Right renal pelvis (tissue), 4 donors: ENCODE measurements around the gene MRPL12. TPM values are rescaled to one million over a fixed set of nuclear protein-coding genes. Genes with fewer than 3 reads are reported as not detected.

ENCODE experiments used
- DNase-seq, 4 donors: peaks; one replicate each; pipeline ENCODE4 v3.0.0-alpha.2; 2013; ENCODE audit warnings: low read depth in 4 of 4, low spot score in 3 of 4, missing footprints in 1 of 4
- polyA plus RNA-seq, 4 donors: library from polyadenylated mRNA; unstranded; fragments of 120-200 nt; gene quantifications; one replicate each; pipeline ENCODE4 v1.2.1, GENCODE V29; 2013; ENCODE audit not compliant: insufficient read length in 4 of 4

The MRPL12 gene
- polyA plus RNA-seq, 4 donors = 41.0 to 68.1 (median 43.5) TPM

DNA sequence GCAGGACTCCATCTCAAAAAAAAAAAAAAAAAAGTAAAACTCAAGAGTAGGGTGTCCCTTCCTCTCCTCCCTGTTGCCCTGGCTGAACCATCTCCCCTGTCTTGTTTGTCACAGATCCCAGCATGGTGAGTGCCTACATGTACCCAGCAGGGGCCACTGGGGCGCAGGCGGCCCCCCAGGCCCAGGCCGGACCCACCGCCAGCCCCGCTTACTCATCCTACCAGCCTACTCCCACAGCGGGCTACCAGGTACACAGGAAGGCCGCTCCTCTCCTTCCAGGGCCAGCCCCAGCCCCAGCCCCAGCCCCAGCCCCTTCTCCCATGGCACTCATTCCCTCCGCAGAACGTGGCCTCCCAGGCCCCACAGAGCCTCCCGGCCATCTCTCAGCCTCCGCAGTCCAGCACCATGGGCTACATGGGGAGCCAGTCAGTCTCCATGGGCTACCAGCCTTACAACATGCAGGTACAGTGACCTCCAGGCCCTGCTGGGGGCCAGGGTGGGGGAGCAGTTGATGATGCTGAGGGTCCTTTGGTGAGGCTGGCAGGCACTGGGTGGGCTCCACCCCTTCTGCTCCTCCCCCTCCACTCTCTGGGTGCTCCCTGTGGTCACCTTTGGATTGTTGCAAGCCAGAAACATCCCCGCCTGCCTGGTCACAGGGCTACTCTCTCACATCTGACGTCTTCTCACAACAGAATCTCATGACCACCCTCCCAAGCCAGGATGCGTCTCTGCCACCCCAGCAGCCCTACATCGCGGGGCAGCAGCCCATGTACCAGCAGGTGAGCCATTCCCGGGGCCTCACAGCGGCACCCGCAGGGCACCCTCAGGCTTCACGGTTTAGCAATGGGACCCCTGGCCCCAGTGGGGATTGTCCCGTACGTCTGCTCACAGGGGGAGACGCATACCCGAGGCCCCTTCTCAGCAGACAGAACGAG is 2.5 kb upstream of the MRPL12 start:
- no peak for DNase-seq

DNA sequence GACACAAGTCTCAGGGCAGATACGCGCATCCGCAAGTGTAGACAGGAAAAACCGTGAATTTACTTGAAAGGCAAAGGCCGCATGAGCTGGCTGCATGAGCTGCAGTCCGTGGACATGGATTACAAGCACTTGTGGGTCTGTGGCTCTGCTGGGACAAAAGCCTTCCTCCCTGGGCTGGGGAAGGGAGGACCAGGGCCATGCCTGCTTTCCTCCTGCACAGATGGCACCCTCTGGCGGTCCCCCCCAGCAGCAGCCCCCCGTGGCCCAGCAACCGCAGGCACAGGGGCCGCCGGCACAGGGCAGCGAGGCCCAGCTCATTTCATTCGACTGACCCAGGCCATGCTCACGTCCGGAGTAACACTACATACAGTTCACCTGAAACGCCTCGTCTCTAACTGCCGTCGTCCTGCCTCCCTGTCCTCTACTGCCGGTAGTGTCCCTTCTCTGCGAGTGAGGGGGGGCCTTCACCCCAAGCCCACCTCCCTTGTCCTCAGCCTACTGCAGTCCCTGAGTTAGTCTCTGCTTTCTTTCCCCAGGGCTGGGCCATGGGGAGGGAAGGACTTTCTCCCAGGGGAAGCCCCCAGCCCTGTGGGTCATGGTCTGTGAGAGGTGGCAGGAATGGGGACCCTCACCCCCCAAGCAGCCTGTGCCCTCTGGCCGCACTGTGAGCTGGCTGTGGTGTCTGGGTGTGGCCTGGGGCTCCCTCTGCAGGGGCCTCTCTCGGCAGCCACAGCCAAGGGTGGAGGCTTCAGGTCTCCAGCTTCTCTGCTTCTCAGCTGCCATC is 1.7 kb upstream of the MRPL12 start:
- DNase-seq = no peak

DNA sequence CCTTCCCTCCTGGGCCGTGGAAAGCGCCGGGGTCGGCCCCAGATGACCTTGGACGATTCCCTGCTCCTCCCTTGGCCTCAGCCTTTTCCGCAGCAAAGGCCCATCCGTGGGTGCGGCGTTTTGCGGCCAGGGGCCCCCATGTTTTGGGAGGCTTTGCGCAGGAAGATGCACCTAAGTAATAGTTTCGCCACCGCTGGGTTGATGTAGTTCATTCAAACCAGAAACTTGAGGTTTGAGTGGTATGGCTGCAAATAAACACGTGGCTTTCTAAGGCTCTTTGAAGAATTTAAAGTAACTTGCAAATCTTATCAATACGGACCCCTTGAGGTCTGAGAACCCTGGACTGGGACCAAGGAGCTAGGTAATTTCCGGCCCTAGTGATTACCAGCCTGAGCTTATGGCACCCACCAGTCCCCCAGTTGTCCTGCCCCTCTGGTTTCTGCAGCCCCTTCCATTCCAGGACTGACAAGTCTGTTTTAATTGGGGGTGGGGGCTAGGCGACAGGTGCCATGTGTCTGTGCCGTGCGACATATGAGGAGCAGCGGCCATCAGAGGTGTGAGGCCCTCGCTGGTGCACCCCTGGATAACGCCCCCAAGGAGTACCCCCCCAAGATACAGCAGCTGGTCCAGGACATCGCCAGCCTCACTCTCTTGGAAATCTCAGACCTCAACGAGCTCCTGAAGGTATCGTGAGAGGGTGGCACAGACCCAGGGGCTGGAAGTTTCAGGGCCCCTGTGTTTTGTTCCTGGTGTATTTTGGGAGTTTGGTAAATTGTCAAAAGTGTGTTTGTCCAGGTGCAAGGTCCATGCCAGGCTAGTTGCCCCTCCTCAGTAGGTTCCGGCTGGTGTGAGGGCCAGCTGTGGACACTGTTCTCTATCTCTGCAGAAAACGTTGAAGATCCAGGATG is 834 bp downstream of the MRPL12 start:
- DNase-seq = no peak

DNA sequence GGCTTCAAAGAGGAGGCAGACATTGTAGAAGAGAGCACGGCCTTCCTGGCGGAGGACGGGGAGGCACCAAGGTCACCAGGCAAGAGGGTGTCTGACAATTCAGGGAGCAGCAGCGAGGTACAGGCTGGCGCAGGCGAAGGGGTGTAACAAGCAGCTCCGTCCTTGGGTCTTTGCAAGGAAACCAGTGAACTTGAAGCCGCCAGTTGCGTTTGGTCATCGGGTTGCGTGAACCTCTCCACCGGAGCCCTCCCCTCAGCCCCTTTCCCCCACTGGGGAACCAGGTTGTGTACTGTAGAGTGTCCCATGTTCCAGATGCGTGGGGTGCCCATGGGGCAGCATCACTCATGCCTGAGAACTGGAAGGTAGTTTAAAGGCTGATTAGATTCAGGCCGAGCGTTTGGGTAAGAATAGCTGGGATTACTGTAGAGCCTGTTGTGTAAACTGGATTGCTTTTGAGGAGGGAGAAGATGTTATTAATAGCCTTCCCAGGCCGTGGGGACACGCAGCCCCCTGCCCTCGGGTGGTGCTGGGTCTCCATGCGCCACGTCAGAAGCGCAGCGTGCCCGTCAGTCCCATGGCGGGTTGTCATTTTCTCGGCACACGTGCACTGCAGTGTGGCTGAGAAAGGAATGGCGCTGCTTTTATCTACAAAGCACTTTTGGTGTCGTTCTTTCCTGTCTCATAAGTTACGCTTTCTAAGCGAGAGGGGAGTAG is 2.5 kb downstream of the MRPL12 start:
- DNase-seq = no peak

DNA sequence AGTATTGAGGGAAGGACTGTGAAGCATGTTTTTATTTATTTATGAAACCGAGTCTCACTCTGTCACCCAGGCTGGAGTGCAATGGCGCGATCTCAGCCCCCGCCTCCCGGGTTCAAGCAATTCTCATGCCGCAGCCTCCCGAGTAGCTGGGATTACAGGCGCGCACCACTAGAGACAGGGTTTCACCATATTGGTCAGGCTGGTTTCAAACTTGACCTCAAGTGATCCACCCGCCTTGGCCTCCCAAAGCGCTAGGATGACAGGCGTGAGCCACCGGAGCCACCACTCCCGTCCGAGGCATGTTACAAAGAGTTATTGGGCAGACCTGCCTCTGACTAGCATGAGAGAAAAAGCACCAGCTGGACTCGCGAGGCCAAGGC is 3.1 kb downstream of the MRPL12 start:
- no peak for DNase-seq

DNA sequence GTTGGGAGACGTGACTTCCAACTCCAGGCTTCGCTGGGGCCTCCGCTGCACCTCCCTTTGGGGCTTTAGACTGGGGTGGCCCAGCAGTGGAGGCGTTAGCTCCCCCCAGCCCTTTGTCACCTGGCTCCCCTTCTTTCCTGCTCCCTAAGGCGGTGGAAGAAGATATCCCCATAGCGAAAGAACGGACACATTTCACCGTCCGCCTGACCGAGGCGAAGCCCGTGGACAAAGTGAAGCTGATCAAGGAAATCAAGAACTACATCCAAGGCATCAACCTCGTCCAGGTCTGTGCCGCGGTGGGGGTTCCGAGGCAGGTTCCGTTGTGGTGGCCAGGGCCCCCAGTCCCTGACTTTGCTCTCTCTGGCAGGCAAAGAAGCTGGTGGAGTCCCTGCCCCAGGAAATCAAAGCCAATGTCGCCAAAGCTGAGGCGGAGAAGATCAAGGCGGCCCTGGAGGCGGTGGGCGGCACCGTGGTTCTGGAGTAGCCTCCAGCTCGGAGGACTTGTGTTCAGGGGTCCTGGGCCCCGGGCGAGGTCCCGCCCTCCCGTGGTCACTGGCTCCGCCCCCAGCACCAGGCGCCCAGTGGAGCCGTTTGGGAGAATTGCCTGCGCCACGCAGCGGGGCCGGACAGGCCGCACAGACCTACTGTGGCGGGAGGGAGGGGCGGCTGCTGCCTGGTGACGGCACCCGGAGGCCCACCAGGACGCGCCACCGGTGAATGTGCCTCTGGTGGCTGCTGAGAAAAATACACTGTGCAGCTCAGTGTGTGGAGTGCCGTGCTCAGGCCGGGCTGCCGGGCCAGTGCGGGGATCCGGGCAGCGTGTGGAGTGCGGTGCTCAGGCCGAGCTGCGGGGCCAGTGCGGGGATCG is 3.8 kb downstream of the MRPL12 start:
- DNase-seq = no peak

DNA sequence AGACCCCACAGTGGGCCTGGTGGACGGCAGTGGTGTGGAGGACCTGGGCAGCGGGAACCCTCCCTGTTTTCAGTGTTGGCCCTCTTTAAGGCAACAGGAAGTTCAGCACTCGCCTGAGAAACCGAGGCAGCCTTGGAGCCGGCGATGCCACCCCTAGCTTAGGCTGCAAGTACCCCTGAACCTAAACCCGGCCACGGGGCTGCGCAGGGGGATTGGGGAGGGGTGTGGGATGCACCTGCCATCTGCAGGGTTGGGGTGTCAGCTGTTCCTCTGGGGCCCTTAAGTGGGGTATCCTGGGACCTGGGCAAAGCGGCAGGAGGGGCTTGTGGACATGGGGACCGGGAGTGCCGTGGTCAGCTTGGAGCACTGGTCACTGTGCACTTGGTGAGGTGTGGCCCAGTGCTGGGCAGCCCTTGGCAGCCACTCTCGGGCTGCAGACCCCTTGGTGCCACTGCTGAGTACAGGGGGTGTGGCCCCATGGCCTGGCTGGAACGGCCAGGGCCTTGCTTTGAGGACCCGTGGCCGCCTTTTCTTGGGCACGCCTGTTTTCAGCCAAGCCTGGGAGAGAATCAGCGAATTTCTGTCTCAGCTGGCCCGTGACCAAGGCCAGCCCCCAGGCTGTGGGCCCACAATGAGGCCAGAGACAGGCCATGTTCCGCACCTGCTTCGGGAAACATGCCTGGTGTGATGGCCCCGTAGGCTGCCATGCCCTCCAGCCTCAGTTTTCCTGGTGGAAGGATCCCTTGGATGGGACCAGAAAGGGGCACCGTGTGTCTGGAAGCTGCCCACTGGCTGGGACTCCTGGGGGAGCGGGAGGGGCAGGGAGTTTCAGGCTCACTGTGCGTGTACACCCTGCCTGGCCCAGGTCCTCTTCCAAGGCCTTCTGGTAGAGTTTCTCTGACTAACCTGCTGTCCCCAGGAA is 4.8 kb downstream of the MRPL12 start:
- no peak for DNase-seq

DNA sequence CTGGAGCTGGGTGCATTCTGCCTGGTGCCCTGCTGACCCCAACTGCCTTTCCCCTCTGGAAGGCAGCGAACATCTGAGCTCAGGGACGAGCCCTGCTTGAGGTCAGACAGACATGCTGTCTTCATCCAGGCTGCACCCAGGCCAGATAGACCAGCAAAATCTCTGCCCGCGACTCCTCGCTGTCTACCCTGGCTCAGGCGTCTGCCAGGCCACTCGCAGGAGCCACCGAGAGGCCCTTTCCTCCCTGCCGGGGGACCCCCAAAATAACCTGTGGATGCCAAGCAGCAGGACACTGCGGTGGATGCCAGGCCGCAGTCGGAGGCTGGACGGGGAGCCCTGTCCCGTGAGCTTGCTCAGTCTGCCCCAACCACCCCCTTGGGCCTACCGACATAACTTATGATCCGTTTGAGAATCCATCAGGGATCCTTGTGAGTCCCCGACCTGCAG is 5.6 kb downstream of the MRPL12 start:
- no peak for DNase-seq

DNA sequence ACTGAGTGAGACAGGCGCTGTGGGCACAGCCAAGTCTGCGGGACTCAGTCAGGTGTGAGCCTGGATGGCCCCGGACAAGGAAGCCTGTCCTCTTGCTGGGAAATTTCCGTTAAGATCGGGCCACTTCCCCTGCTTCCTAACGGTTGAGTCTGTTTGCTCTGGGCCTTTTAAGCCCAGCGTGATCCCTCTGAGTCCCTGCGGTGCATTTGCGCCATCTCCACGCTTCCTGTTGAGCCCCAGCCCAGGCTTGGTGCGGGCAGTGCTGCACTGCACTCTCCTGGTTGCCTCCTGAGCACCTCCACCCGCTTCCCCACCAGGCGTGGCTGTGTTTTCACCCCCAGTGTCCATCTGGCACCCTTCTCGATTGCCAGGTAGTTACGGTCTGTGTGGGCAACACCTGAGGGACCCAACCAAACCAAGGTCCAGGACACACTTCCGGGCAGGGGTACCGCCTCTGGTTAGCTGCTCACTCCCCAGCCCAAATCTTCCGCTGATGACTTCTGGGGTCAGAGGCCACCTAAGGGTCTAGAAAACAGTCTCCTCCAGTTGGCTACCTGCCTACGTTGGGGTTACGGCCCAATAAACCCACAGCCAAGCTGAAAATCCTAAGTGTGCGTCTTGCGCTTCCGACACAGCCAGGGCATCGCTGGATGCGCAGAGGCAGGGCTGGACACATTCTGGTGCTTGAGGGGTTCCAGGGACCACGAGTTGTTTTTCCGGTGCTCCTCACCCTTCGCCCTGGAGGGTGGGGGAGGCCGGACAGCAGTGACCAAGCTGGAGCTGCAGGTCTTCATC is 7.5 kb downstream of the MRPL12 start:
- no peak for DNase-seq

DNA sequence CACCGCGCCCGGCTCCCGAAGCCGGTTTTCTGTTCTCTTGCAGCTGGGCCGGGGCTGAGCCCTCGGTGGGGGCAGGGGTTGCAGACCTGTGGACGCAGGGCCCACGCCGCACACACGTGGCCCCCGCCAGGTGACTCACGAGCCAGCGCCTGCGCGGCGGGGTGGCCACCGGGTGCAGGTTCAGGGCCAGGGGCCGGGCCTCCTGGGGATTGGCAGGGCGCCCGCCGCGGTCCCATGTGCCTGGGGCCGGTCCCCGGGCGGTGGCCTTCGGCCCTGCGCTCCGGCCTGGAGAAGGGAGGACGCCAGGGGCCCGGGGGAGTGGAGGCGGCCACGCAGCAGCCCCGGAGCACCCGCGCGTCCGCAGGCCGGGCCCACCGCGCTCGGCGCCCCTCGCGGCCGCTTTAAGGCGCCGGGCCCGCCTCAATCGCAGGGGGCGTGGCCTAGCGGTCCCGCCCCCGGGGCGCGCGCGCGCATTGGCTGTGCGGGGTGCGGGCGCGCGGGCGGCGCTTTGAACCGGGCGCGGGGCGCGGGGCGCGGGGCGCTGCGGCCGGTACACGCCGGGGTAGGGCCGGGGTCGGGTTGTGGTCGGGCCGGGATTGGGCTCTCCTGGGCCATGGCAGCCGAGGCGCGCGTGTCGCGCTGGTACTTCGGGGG is 8.8 kb downstream of the MRPL12 start, which contains the start of gene SLC25A10:
TSS of gene SLC25A10 (plus strand) at position 471 of the 654 bp plus-strand sequence. CDS start at position 614, 143 bp downstream.
- peak in 3 of 4 donors; percentile 64 to 68 (median 67) for DNase-seq

DNA sequence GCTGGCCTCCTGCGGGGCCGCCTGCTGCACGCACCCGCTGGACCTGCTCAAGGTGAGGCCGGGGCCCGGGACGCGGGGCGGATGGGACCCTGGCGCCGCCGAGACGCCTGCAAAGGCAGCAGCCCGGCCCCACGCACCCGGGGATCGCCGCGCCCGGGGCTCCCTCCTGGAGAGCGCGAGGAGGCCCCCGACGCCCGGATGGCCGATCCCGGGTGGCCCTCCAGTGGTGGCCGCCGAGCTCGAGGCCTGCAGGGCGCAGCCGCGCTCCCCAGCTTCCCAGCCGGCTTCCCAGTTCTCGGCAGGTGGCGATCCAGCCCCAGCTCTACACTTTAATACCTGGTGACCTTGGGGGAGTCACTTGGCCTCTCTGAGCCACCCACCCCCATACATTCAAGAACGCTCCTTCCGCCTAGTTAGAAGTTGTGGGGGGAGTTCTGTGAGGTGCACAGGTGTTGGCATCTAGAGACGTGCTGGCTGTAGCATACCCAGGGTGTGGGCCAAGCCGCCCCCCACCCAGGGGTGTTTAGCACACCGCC is 9.4 kb downstream of the MRPL12 start:
- no peak for DNase-seq

DNA sequence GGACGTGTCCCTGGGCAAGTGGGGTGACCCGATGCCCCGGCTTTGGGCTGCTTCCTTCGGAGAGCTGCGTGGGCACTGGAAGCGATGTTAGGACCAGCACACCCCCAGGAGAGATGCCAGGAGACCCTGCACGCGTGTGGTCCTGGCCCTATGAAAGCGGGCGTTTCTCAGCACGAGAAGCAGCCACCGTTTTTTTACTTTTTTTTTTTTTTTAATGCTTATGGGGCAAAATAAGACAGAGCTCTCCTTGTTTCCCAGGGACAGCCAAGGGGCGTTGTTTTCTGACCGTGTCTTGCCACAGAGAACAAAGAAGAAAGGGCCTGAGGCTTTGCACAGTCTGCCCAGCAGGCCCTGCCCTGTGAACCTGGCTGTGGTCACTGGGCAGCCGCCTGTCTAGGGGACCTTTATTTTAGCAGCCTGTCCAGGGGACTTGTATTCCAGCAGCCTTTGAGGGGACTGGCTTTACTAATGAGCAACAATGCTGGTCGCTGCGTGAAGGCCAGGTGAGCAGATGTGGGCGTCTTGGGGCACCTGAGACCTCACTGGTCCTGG is 9.9 kb downstream of the MRPL12 start:
- no peak for DNase-seq

DNA sequence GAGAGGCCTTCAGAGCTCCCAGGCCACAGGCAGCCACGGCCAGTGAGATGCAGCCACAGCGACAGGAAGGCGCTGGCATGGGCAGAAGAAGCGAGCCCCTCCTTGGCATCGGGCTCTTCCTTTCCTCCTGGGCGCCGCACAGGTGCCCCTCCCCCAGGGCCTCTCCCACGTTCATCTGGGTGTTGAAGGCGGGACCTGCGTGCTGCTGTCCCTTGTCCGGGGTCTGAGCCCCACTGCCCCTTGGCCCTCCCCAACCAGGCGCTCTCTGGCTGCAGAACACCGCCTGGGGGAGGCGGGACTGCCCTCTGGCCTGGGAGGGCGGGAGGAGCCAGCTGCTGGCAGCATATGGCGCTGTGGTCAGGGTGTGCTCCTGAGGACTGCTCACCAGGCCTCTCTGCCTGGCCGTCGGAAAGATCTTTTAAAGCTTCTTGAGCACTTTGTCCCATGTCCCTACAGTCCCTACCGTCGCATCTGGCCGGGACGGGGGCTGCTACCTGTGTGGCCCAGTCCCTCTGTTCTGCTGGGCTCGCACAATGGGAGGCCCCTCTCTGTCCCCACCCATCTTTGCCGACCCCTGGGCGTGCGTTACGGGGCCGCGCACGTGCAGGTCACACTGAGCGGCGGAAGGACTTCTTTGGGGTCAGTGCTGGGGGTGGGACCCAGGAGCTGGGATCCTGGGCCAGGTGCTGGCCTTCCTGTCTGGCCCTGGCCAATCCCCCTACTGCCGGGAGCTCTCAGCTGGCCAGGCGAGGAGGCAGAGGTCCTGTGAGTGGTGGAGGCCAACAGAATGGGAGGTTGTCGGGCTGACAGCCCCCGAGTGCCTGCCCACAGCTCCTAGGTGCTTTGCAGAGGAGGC is 10.6 kb downstream of the MRPL12 start:
- no peak for DNase-seq

DNA sequence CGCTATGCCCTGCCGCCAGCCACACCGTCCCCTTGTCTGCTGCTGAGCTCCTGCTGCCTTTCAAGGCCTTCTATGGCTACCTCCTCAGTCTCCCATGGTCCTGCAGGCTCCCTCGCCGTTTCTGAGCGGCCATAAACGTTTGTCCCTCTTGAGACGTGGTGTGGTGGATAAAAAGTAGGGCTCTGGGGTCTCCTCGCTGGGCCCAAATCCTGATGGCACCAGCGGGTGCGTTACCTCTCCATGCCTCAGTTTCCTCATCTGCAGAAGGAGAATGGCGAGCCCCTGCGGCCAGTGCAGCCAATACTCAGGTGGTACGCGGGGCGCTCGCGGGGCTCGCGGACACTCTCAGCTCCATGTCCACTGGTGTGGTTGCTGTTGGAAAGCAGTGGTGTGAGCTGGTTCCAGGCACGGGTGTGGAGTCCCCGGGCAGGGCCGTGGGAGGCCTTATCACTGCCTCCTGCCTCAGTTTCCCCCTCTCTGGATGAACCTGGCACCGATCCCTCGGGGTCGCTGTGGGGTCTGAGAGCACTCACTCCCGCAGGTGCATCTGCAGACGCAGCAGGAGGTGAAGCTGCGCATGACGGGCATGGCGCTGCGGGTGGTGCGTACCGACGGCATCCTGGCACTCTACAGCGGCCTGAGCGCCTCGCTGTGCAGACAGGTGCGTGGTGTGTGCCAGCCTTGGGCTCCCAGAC is 11.4 kb downstream of the MRPL12 start:
- DNase-seq = no peak
